Activated CD4-positive, alpha-beta T cell treated with anti-CD3 and anti-CD28 coated beads for 36 hours (primary cell): Measurements from ENCODE around the gene LSM14A. TPM values are rescaled to one million over a fixed set of nuclear protein-coding genes. Genes with fewer than 3 reads are reported as not detected.

Experiments
- total RNA-seq, 2 experiments: library from RNA; stranded (reverse); gene quantifications; one replicate each; pipeline ENCODE4 v1.2.3, GENCODE V29; 2021

Gene LSM14A
- total RNA-seq, 2 experiments from 2014 or later: 89.0 to 151 TPM

Other genes starting within 250 kb of the LSM14A start
- gene GARRE1, start 82.0 kb downstream of the LSM14A start, total RNA-seq: 10 to 100 TPM; 14.6 to 16.1 TPM
- gene GPI, start 192.7 kb downstream of the LSM14A start, total RNA-seq: 100 to 1,000 TPM; 686 to 839 TPM
- gene PDCD2L, start 231.9 kb downstream of the LSM14A start, total RNA-seq: 10 to 100 TPM; 31.0 to 35.2 TPM